Nephron (organoid): ENCODE measurements around the gene DOK3.
A peak's percentile ranks its signal among the peaks of the same experiment; 100 is the strongest.

ENCODE experiments used
- H3K27ac Mint-ChIP-seq, 3 experiments: 2 replicates each; pipeline ENCODE4 v1.8.0; 2020; ENCODE audit warnings: mixed read lengths in 3 of 3, mild to moderate bottlenecking in 2 of 3, moderate library complexity in 1 of 3
- H3K27me3 Mint-ChIP-seq: 2 replicates; pipeline ENCODE4 v1.8.0; 2021; ENCODE audit warnings: low read depth, mild to moderate bottlenecking, moderate library complexity, mixed read lengths
- H3K36me3 Mint-ChIP-seq: 2 replicates; pipeline ENCODE4 v1.8.0; 2020; ENCODE audit warnings: low read depth, mixed read lengths
- H3K4me1 Mint-ChIP-seq: 2 replicates; pipeline ENCODE4 v1.8.0; 2020; ENCODE audit warnings: mixed read lengths
- H3K4me3 Mint-ChIP-seq, 3 experiments: 2 replicates each; pipeline ENCODE4 v1.8.0; 2020; ENCODE audit warnings: mild to moderate bottlenecking in 3 of 3, mixed read lengths in 3 of 3, moderate library complexity in 2 of 3
- H3K9me3 Mint-ChIP-seq: 2 replicates; pipeline ENCODE4 v1.8.0; 2020; ENCODE audit warnings: mixed read lengths
- TF ChIP-seq, protein P1 (sequence below), 3 experiments: fragments of 200-600 bp; sonication (generic); IDR thresholded peaks; one replicate each; pipeline ENCODE4 v1.5.0; 2021; ENCODE audit warnings: antibody characterized with exemption in 3 of 3; ENCODE audit not compliant: unreplicated experiment in 3 of 3

DOK3 gene

DNA sequence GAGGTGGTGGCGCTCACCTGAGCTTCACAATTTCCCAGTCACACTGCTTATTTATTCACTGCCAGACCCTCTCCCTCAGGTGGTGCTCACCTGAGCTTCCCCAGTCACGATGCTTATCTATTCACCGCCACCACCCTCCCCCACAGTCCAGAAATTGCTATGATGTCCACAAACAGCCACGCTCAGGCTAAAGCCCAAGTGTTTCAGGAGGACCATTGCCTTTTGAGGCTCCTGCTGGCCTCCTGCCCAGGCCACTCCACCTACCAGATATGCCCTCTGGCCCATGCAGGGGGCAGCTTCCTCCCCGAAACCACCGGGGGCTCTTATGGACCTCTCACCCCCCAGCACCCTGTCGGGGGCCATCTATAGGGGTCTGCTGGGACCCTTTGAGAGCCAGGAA lies 16.8 kb downstream of the DOK3 start:
- Mint-ChIP-seq H3K4me1 (peaks cover 39% of the 10 kb centered on the region), H3K27me3 (no peaks in the 10 kb centered on the region), H3K9me3 (no peaks in the 10 kb centered on the region), H3K4me3 (peak overlapping the region; percentile 52 to 81 (median 79)), H3K36me3 (peaks cover 24% of the 10 kb centered on the region), H3K27ac (peak overlapping the region; percentile 61 to 96 (median 84))
- TF ChIP-seq, protein P1, sequence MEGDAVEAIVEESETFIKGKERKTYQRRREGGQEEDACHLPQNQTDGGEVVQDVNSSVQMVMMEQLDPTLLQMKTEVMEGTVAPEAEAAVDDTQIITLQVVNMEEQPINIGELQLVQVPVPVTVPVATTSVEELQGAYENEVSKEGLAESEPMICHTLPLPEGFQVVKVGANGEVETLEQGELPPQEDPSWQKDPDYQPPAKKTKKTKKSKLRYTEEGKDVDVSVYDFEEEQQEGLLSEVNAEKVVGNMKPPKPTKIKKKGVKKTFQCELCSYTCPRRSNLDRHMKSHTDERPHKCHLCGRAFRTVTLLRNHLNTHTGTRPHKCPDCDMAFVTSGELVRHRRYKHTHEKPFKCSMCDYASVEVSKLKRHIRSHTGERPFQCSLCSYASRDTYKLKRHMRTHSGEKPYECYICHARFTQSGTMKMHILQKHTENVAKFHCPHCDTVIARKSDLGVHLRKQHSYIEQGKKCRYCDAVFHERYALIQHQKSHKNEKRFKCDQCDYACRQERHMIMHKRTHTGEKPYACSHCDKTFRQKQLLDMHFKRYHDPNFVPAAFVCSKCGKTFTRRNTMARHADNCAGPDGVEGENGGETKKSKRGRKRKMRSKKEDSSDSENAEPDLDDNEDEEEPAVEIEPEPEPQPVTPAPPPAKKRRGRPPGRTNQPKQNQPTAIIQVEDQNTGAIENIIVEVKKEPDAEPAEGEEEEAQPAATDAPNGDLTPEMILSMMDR (IDR thresholded peaks at IDR 0.05; ENCODE audit: unreplicated experiment in 3 of 3): no peak

- Mint-ChIP-seq H3K9me3 (no peaks in the 10 kb centered on the region), H3K4me3 (peak overlapping the region in 2 of 3 experiments; percentile 45 to 81), H3K27me3 (no peaks in the 10 kb centered on the region), H3K27ac (peak overlapping the region; percentile 61 to 96 (median 84)), H3K4me1 (peaks cover 37% of the 10 kb centered on the region), H3K36me3 (peaks cover 30% of the 10 kb centered on the region)
- TF ChIP-seq, protein P1 (IDR thresholded peaks at IDR 0.05; ENCODE audit: unreplicated experiment in 3 of 3): no peak
Measured at GRCh38 chr5:177491983-177492746, 17.5 kb downstream of the DOK3 start.

DNA sequence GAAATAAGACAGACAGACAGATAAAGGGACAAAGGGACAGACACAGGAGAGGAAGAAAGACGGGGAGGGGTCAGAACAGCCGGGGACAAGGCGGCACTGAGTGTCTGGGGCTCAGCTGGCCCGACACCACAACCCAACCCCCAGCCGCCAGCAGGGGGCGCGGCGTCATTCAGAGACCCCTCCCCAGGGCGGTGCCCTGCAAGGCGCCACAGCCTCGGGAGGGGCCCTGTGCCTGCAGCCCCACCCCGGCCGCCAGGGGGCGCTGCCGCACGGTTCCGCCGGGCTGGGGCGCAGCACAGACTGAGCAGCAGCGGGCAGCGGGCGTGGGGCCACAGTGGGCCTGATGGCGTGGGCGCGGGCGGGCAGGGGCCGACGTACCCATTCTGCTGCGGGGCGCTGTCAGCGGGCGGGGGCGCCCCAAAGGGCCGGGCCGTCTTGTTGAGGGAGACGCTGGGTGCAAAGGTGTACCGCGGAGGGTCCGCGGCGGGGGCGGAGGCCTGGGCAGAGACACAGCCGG lies 18.1 kb downstream of the DOK3 start:
- peaks cover 40% of the 10 kb centered on the region for H3K4me1 Mint-ChIP-seq
- H3K27me3 Mint-ChIP-seq: no peaks in the 10 kb centered on the region
- H3K9me3 Mint-ChIP-seq: no peaks in the 10 kb centered on the region
- peak overlapping the region in 1 of 3 experiments; percentile 46 for H3K4me3 Mint-ChIP-seq
- peak overlapping the region in 2 of 3 experiments; percentile 53 to 80 for H3K27ac Mint-ChIP-seq
- TF ChIP-seq, protein P1 (IDR thresholded peaks at IDR 0.05; ENCODE audit: unreplicated experiment in 3 of 3): peak; percentile 94 to 96 (median 95)
- H3K36me3 Mint-ChIP-seq: peaks cover 32% of the 10 kb centered on the region

- Mint-ChIP-seq H3K36me3 (peaks cover 37% of the 10 kb centered on the region), H3K27ac (peak overlapping the region in 2 of 3 experiments; percentile 53 to 80), H3K4me1 (peaks cover 40% of the 10 kb centered on the region), H3K27me3 (no peaks in the 10 kb centered on the region), H3K4me3 (peak overlapping the region in 1 of 3 experiments; percentile 46), H3K9me3 (no peaks in the 10 kb centered on the region)
- TF ChIP-seq, protein P1 (IDR thresholded peaks at IDR 0.05; ENCODE audit: unreplicated experiment in 3 of 3): no peak
Measured at GRCh38 chr5:177490992-177491391, 18.6 kb downstream of the DOK3 start.

GRCh38 chr5:177490311-177490991 lies 19.2 kb downstream of the DOK3 start:
- Mint-ChIP-seq H3K36me3 (peaks cover 40% of the 10 kb centered on the region), H3K9me3 (no peaks in the 10 kb centered on the region), H3K4me3 (peak overlapping the region in 2 of 3 experiments; percentile 24 to 58), H3K27ac (peak overlapping the region; percentile 27 to 74 (median 53)), H3K27me3 (no peaks in the 10 kb centered on the region), H3K4me1 (peaks cover 42% of the 10 kb centered on the region)
- TF ChIP-seq, protein P1 (IDR thresholded peaks at IDR 0.05; ENCODE audit: unreplicated experiment in 3 of 3): no peak
